ENCODE data around the gene BCL2L12.

The BCL2L12 gene

DNA sequence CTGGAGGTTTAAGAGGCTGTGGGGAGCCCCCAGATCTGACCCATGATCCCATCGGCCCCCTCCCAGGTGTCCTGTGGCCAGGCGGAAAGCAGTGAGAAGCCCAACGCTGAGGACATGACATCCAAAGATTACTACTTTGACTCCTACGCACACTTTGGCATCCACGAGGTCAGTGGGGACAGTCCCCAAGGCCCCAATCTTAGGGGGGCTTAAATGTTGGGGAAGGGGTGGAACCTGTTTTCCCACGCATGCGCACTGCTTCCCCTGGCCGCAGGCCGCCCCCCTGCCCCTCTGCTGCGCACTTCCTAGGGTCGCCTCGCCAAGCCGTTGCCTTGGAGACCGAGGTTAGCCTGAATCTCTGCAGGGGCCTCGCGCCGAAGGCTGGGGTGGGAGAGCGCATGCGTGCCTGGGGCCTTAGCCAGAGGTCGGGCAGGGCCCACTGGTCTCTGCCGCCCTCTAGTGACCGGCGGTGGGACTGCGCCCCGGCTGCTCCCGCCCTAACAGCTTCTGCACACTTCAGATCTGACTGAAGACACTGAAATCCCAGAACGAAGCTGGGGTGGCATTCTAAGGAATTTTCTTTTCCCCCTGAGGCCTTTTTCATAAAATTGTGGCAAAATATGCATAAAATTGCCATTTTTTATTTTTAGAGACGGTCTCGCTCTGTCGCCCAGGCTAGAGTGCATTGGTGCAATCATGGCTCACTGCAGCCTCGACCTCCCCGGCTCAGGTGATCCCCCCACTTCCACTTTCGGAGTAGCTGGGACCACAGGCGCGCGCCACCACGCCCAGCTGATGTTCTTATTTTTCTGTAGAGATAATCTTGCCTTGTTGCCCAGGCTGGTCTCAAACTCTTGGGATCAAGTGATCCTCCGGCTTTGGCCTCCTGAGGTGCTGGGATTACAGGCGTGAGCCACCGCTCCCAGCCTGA lies 15.0 kb downstream of the BCL2L12 start:
- TF ChIP-seq, protein P1, sequence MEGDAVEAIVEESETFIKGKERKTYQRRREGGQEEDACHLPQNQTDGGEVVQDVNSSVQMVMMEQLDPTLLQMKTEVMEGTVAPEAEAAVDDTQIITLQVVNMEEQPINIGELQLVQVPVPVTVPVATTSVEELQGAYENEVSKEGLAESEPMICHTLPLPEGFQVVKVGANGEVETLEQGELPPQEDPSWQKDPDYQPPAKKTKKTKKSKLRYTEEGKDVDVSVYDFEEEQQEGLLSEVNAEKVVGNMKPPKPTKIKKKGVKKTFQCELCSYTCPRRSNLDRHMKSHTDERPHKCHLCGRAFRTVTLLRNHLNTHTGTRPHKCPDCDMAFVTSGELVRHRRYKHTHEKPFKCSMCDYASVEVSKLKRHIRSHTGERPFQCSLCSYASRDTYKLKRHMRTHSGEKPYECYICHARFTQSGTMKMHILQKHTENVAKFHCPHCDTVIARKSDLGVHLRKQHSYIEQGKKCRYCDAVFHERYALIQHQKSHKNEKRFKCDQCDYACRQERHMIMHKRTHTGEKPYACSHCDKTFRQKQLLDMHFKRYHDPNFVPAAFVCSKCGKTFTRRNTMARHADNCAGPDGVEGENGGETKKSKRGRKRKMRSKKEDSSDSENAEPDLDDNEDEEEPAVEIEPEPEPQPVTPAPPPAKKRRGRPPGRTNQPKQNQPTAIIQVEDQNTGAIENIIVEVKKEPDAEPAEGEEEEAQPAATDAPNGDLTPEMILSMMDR (IDR thresholded peaks at IDR 0.05; ENCODE audit: low read length, missing control alignments) = peak; percentile 96
- H3K4me3 ChIP-seq (replicated peaks; ENCODE audit: low read depth, low read length) = no peak overlapping the region
- peak; percentile 88 for DNase-seq (ENCODE audit: low read depth)

DNA sequence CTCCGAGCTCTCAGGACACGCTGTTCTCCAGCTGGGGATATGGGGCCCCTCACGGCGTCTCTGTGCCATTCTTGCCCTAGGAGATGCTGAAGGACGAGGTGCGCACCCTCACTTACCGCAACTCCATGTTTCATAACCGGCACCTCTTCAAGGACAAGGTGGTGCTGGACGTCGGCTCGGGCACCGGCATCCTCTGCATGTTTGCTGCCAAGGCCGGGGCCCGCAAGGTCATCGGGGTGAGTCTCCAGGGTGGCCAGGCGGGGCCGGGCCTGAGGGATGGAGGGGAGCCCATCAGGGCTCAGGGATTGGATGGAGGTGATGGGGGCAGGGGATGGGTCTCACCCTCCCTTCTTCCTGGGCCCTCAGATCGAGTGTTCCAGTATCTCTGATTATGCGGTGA lies 16.1 kb downstream of the BCL2L12 start:
- no peak for DNase-seq (ENCODE audit: low read depth)
- no peak overlapping the region for H3K4me3 ChIP-seq (replicated peaks; ENCODE audit: low read depth, low read length)
- TF ChIP-seq, protein P1 (IDR thresholded peaks at IDR 0.05; ENCODE audit: low read length, missing control alignments) = no peak

DNA sequence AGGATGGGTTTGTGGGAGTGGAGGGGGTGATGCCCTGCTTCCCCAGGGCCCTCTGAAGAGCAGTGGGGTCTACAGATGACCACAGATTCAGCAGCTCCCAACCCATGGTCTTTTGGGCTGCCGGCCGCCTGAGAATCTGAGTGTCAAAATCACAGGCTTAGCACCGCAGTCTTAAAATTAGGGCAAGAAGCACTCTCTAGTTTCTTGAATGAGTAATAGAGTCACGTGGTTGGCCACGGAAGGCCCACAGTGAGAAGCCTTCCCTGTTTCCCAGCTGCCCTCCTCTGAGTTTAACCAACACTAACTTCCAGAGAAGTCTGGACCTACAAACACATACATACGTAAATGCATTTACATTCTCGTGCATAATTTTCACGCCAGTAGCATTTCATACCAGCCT lies 16.5 kb downstream of the BCL2L12 start:
- TF ChIP-seq, protein P1 (IDR thresholded peaks at IDR 0.05; ENCODE audit: low read length, missing control alignments) = no peak
- no peak for DNase-seq (ENCODE audit: low read depth)
- H3K4me3 ChIP-seq (replicated peaks; ENCODE audit: low read depth, low read length) = no peak overlapping the region

DNA sequence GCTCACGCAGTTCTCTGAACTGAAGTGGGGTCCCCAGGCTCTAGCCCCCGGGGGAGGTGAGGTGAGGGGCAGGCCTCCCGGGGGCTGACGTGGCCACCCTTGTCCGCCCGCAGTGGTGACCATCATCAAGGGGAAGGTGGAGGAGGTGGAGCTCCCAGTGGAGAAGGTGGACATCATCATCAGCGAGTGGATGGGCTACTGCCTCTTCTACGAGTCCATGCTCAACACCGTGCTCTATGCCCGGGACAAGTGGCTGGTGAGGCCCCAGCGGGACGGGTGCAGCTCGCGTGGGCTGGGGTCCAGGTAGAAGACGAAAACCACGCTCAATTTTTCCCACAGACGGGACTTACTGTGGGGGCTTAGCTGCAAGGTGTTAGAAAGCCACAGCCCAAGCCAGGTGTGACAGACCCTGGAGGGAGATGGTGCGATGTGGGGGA lies 18.1 kb downstream of the BCL2L12 start:
- no peak for DNase-seq (ENCODE audit: low read depth)
- H3K4me3 ChIP-seq (replicated peaks; ENCODE audit: low read depth, low read length) = no peak overlapping the region
- TF ChIP-seq, protein P1 (IDR thresholded peaks at IDR 0.05; ENCODE audit: low read length, missing control alignments) = no peak

DNA sequence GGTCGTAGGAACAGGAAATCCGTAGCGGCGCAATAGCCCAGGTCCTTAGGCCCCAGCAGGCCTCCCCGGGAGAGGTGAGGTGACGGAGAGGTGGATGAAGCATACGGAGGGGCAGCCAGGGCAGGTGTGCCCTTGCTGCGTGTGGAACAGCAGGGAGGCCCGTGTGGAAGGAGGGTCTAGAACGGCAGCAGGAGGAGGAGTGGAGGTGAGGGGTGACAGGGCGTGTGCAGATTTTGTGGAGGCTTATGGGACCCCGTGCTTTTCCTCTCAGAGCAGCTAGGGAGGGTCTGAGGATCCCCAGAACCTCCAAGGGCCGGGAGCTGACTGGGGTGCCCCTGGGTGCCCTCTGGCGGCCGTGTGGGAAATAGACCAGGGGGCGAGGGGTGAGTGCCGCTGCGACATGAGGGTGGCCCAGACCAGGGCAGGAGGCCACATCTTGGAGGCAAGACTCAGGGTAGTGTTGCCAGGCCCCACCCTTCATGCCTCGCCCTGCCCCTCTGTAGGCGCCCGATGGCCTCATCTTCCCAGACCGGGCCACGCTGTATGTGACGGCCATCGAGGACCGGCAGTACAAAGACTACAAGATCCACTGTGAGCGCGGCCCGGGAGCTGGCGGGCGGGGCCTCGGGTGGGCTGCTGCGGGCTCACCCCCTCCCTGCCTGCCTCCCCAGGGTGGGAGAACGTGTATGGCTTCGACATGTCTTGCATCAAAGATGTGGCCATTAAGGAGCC lies 18.7 kb downstream of the BCL2L12 start:
- TF ChIP-seq, protein P1 (IDR thresholded peaks at IDR 0.05; ENCODE audit: low read length, missing control alignments) = peak; percentile 47
- H3K4me3 ChIP-seq (replicated peaks; ENCODE audit: low read depth, low read length) = no peak overlapping the region
- DNase-seq (ENCODE audit: low read depth) = no peak

DNA sequence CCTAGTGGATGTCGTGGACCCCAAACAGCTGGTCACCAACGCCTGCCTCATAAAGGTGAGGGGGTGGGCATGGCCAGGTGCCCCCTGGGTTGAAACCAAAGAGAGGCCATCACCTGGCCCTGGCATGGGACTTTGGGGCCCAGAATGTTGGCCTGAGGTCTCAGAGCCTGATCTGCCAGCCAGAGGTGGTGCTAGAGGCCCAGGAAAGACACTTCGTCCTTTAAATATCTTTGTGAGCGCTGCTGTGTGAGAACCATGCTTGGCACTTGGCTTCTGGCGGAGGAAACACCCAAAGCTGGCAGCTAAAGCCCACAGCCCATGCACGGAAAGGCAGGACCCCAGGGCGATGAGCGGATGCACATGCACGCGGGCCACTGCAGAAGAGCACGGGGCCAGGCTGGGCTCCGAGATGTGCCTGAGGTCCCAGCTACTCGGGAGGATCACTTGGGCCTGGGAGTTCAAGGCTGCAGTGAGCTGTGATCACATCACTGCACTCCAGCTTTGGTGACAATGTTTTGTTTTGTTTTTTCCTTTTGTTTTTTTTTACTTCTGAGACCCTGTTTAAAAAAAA lies 19.3 kb downstream of the BCL2L12 start:
- H3K4me3 ChIP-seq (replicated peaks; ENCODE audit: low read depth, low read length) = no peak overlapping the region
- DNase-seq (ENCODE audit: low read depth) = no peak
- TF ChIP-seq, protein P1 (IDR thresholded peaks at IDR 0.05; ENCODE audit: low read length, missing control alignments) = no peak
